Activated CD4-positive, alpha-beta T cell treated with anti-CD3 and anti-CD28 coated beads for 24 hours (primary cell): Measurements from ENCODE around the gene FANCD2OS.
"Not testable (repeated sequence)": the region's sequence is repeated elsewhere in the genome, so short reads cannot be mapped to it uniquely, and the experiment has no call there.

Experiments
- DNase-seq, 2 donors: peaks; one replicate each; pipeline ENCODE4 v3.0.0-alpha.2; 2020; ENCODE audit warnings: low read depth in 2 of 2

The FANCD2OS gene

GRCh38 chr3:10108091-10108490 lies at the start of gene FANCD2OS:
Gene FANCD2OS (minus strand): TSS chr3:10108255. CDS start chr3:10104774, 3,481 bp downstream.
- no peak for DNase-seq

GRCh38 chr3:10157031-10157430 lies 49.0 kb upstream of the FANCD2OS start:
- no peak for DNase-seq

GRCh38 chr3:10155658-10156057 lies 47.6 kb upstream of the FANCD2OS start:
- DNase-seq, result no peak

- no peak for DNase-seq
Measured at GRCh38 chr3:10155123-10155472, 47.0 kb upstream of the FANCD2OS start.

GRCh38 chr3:10154335-10155122 lies 46.5 kb upstream of the FANCD2OS start:
- no peak for DNase-seq

GRCh38 chr3:10150987-10151386 lies 42.9 kb upstream of the FANCD2OS start:
- no peak for DNase-seq

GRCh38 chr3:10149226-10149625 lies 41.2 kb upstream of the FANCD2OS start:
- DNase-seq, result no peak

- DNase-seq, result no peak
Measured at GRCh38 chr3:10145685-10146084, 37.6 kb upstream of the FANCD2OS start.

- no peak for DNase-seq
Measured at GRCh38 chr3:10142707-10143560, 34.9 kb upstream of the FANCD2OS start.

GRCh38 chr3:10140996-10141546 lies 33.0 kb upstream of the FANCD2OS start:
- no peak for DNase-seq

- no peak for DNase-seq
Measured at GRCh38 chr3:10137178-10137577, 29.1 kb upstream of the FANCD2OS start.

GRCh38 chr3:10136426-10137005 lies 28.5 kb upstream of the FANCD2OS start:
- no peak for DNase-seq

- DNase-seq, result not testable (repeated sequence)
Measured at GRCh38 chr3:10135872-10136271, 27.8 kb upstream of the FANCD2OS start.

- no peak for DNase-seq
Measured at GRCh38 chr3:10122724-10123123, 14.7 kb upstream of the FANCD2OS start.

GRCh38 chr3:10121064-10121463 lies 13.0 kb upstream of the FANCD2OS start:
- no peak for DNase-seq

GRCh38 chr3:10119376-10119775 lies 11.3 kb upstream of the FANCD2OS start:
- DNase-seq, result no peak

- no peak for DNase-seq
Measured at GRCh38 chr3:10116928-10117327, 8.9 kb upstream of the FANCD2OS start.

GRCh38 chr3:10116138-10116460 lies 8.0 kb upstream of the FANCD2OS start:
- no peak for DNase-seq

- DNase-seq, result peak; percentile 86 to 92
Measured at GRCh38 chr3:10115326-10116137, 7.5 kb upstream of the FANCD2OS start, which contains the start of gene BRK1. Gene BRK1 (plus strand): TSS chr3:10115675. CDS start chr3:10115702, 27 bp downstream.

- DNase-seq, result no peak
Measured at GRCh38 chr3:10106919-10107318, 1.1 kb downstream of the FANCD2OS start.

GRCh38 chr3:10099041-10099440 lies 9.0 kb downstream of the FANCD2OS start:
- no peak for DNase-seq
